ENCODE data around the gene PGAP3.

The PGAP3 gene

DNA sequence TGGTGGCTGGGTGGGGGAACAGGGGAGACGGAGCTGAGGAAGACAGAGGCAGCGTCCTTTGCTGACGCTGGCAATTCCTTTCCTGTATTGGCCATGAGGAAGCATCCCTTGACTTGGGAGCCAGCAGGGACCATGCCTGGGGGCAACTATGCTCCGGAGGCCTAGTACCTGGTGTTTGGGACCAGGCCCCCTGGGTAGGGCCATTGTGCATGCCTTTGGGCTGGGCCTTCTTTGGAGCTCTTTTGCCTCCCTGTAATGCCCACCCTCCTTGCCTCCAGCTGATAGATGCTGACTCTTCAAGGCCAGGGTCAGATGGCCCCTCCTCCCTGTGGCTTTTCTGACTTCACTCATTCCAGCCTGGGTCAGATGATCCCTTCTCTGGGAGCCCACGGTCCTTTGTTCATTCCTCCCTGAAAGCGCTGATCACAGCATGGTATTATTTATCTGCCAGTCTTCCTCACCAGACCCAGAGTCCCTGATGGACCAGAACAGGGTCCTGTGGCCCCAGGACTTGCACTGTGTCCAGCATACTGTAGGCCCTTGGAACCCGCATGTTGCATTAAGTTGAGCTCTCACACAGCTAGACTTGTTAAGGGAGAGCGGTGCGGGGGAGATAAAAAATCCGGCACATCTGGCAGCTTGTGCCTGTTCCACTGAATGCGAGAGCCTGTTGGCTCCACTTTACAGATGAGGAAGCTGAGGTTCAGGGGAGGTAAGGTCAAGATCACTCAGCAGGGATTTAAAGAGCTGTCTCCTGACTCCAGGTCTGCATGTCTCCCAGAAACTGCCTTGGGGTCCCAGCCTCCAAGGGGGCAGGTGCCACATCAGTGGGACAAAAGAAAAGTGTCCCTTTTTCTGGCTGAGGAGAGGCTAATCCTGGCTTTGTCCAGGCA is 48.0 kb downstream of the PGAP3 start:
- no peak for DNase-seq (ENCODE audit: low read depth, low spot score)
- POLR2A ChIA-PET: no interaction called here
- TF ChIP-seq, protein P1, sequence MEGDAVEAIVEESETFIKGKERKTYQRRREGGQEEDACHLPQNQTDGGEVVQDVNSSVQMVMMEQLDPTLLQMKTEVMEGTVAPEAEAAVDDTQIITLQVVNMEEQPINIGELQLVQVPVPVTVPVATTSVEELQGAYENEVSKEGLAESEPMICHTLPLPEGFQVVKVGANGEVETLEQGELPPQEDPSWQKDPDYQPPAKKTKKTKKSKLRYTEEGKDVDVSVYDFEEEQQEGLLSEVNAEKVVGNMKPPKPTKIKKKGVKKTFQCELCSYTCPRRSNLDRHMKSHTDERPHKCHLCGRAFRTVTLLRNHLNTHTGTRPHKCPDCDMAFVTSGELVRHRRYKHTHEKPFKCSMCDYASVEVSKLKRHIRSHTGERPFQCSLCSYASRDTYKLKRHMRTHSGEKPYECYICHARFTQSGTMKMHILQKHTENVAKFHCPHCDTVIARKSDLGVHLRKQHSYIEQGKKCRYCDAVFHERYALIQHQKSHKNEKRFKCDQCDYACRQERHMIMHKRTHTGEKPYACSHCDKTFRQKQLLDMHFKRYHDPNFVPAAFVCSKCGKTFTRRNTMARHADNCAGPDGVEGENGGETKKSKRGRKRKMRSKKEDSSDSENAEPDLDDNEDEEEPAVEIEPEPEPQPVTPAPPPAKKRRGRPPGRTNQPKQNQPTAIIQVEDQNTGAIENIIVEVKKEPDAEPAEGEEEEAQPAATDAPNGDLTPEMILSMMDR (IDR thresholded peaks at IDR 0.05; ENCODE audit: insufficient read depth, low read length, missing control alignments): no peak
- CTCF ChIA-PET: interaction anchor here (1.1 to 28.8 kb wide), 5 partner anchors 13 to 90 kb away, joined by 3 to 822 read pairs (median 8); partner anchors contain the start of genes MIEN1 and PPP1R1B
- no peak overlapping the region for H3K4me3 ChIP-seq (ENCODE audit: low read depth, low read length)

DNA sequence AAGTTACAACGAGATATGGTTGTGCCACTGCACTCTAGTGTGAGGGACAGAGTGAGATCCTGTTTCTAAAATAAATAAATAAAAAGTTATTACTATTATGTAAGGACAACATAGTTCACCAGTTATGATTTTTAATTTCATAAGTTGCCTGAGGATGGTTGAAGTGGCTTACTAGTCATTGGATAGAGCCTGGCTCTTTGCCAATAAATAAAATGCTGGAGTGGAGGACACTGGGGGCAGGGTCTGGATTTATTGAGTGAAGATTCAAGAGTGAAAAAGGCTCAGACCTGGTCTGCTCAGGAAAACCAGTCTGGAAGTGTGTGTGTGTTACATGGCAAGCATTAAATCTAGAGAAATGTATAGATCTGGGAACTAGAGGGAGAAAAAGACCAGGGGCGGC is 48.8 kb downstream of the PGAP3 start:
- H3K4me3 ChIP-seq (ENCODE audit: low read depth, low read length): no peak overlapping the region
- TF ChIP-seq, protein P1 (IDR thresholded peaks at IDR 0.05; ENCODE audit: insufficient read depth, low read length, missing control alignments): no peak
- CTCF ChIA-PET: interaction anchor here (0.9 to 28.8 kb wide), 7 partner anchors 13 to 91 kb away, joined by 3 to 822 read pairs (median 4); partner anchors contain the start of genes MIEN1 and PPP1R1B
- DNase-seq (ENCODE audit: low read depth, low spot score): no peak
- POLR2A ChIA-PET: no interaction called here

DNA sequence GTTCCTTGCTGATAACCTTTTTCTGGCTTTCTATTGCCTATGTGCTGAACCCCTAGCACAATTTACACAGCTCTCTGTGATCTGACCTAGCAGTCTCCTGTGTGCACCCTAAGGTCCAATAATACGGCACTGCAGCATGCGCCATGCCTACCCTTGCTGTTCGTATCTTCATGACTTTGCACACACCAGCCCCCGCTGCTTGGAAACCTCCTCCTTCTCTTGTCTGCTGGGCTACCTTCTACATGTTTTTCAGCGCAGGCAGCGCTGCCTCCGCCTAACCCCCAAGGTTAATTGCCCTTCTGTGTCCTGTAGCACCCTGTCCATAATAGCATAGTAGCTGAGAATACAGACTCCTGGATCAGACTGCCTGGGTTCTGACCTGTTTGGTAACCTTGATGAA is 49.5 kb downstream of the PGAP3 start:
- CTCF ChIA-PET: interaction anchor here (0.9 to 28.8 kb wide), 11 partner anchors 9 to 92 kb away, joined by 3 to 822 read pairs (median 3); partner anchors contain the start of genes MIEN1 and PPP1R1B
- H3K4me3 ChIP-seq (ENCODE audit: low read depth, low read length): peak overlapping the region; percentile 93
- no peak for DNase-seq (ENCODE audit: low read depth, low spot score)
- TF ChIP-seq, protein P1 (IDR thresholded peaks at IDR 0.05; ENCODE audit: insufficient read depth, low read length, missing control alignments): no peak
- POLR2A ChIA-PET: no interaction called here

DNA sequence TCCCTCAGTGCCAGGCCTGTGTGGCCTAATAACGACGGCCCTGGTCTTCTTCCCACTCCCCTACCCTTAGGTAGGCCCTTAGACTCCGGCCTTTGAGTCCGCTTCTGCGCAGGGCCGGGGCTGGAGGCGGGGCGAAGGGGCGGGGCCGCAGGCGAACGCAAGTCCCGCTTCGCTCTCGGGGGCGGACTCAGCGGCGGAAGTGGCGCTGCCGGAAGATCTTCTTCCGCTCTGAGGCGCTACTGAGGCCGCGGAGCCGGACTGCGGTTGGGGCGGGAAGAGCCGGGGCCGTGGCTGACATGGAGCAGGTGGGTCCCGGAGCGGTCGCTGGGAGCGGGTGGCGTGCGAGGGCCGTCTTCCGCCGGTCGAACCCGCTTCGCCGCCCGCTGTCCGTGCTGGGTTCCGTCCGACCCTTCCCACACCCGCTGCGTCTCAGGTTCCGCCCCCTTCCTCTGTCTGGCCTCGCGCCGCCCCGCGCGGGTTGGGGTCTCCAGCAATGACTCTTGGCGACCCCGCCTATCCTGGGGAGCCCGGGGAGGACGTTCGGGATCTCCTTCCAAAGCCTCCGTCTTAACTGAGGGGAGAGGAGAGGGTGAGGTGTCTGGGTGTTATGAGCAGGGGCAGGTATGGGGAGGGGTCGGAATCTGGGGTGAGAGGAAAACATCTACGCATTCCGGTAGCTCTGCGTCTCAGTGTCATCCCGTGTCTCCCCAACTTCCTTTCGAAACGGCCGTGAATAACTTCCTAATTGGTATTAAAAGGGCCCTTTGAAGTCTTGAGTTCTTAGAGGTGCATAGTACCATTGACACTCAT is 50.7 kb downstream of the PGAP3 start, which contains the start of gene STARD3:
STARD3 (plus strand) TSS at position 218 of the 810 bp plus-strand sequence. CDS start 16,388 bp downstream, outside the sequence.
- ChIA-PET CTCF (interaction anchor here (0.9 to 28.8 kb wide), 9 partner anchors 11 to 93 kb away, joined by 3 to 822 read pairs (median 3); partner anchors contain the start of genes MIEN1 and PPP1R1B), POLR2A (interaction anchor here (0.7 kb wide), 1 partner anchor 63 kb away, joined by 4 read pairs; the partner anchor contains the start of gene ERBB2)
- TF ChIP-seq, protein P1 (IDR thresholded peaks at IDR 0.05; ENCODE audit: insufficient read depth, low read length, missing control alignments): peak; percentile 29
- H3K4me3 ChIP-seq (ENCODE audit: low read depth, low read length): peak within 1 kb of the TSS; percentile 93
- DNase-seq (ENCODE audit: low read depth, low spot score): peak; percentile 33

DNA sequence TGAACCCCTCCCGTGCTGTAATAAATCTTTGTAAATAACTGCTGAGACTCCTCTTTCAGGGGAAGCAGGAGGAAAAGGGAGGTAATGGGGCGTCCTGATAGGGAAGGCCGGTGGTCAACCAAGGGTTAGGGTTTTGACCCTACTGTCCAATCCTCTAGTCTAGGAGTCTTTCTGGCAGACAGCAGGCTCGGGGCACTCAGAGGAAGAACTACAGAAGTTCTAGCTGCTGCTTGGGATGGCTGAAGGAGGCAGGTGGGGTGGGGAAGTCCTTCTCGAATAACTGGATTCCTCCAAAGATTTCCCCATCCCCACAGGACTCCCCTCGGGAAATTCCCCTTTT is 51.3 kb downstream of the PGAP3 start:
- CTCF ChIA-PET: interaction anchor here (1.0 to 28.8 kb wide), 3 partner anchors 12 to 18 kb away, joined by 3 to 822 read pairs (median 4); partner anchors contain the start of gene PPP1R1B
- POLR2A ChIA-PET: interaction anchor here (0.5 kb wide), 1 partner anchor 93 kb away, joined by 3 read pairs; no protein-coding TSS in a partner anchor
- H3K4me3 ChIP-seq (ENCODE audit: low read depth, low read length): peak overlapping the region; percentile 93
- DNase-seq (ENCODE audit: low read depth, low spot score): no peak
- TF ChIP-seq, protein P1 (IDR thresholded peaks at IDR 0.05; ENCODE audit: insufficient read depth, low read length, missing control alignments): no peak
